ENCODE results near the gene DIS3L2.

GRCh38 chr2:232382331-232383225 is 421.1 kb downstream of the DIS3L2 start:
- TF ChIP-seq, protein P1, sequence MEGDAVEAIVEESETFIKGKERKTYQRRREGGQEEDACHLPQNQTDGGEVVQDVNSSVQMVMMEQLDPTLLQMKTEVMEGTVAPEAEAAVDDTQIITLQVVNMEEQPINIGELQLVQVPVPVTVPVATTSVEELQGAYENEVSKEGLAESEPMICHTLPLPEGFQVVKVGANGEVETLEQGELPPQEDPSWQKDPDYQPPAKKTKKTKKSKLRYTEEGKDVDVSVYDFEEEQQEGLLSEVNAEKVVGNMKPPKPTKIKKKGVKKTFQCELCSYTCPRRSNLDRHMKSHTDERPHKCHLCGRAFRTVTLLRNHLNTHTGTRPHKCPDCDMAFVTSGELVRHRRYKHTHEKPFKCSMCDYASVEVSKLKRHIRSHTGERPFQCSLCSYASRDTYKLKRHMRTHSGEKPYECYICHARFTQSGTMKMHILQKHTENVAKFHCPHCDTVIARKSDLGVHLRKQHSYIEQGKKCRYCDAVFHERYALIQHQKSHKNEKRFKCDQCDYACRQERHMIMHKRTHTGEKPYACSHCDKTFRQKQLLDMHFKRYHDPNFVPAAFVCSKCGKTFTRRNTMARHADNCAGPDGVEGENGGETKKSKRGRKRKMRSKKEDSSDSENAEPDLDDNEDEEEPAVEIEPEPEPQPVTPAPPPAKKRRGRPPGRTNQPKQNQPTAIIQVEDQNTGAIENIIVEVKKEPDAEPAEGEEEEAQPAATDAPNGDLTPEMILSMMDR (IDR thresholded peaks at IDR 0.05; ENCODE audit: low read length) = no peak
- TF ChIP-seq EZH2 (IDR thresholded peaks at IDR 0.05; ENCODE audit: borderline replicate concordance, low read length) = no peak

Data from OCI-LY1 (cell line).